Brain microvascular endothelial cell (primary cell): Measurements from ENCODE around the gene MOB1A.

Source experiments
- DNase-seq: peaks from one replicate; pipeline ENCODE4 v3.0.0-alpha.2; 2020
- H3K27ac ChIP-seq: fragments of 250-450 bp; sonication (Bioruptor Pico); 2 replicates; pipeline ENCODE4 v1.5.1; 2020; ENCODE audit warnings: mild to moderate bottlenecking, moderate library complexity
- H3K27me3 ChIP-seq: fragments of 250-450 bp; sonication (Bioruptor Pico); replicated peaks from 2 replicates; pipeline ENCODE4 v1.5.1; 2020; ENCODE audit warnings: mild to moderate bottlenecking
- H3K36me3 ChIP-seq: fragments of 250-450 bp; sonication (Bioruptor Pico); replicated peaks from 2 replicates; pipeline ENCODE4 v1.5.1; 2020; ENCODE audit warnings: mild to moderate bottlenecking
- H3K4me3 ChIP-seq: 2 replicates; pipeline ENCODE4 v1.5.1; 2011; ENCODE audit warnings: low read depth, mild to moderate bottlenecking, control low read depth, low read length, moderate library complexity
- in situ Hi-C: cut with HindIII; loops from 2 replicates; pipeline ENCODE4 v1.10.0; 2017; ENCODE audit warnings: low sequenced_read_pairs, low pct_ligation_motif_present
- TF ChIP-seq, protein P1 (sequence below): IDR thresholded peaks from 2 replicates; pipeline ENCODE4 v1.5.1; 2011; ENCODE audit warnings: low read depth, mild to moderate bottlenecking, moderate library complexity, low read length, control low read depth, inconsistent platforms; ENCODE audit errors: missing control alignments

Gene MOB1A

GRCh38 chr2:74178211-74179062 is at the start of gene MOB1A:
Gene MOB1A, minus strand, starts transcription at chr2:74178879. Its CDS starts 205 bp downstream, at chr2:74178674.
- in situ Hi-C loops, result no loop called here
- peak; percentile 97 for DNase-seq
- H3K27ac ChIP-seq, result peak within 1 kb of the TSS; percentile 73
- no peaks in the 10 kb centered on the region for H3K27me3 ChIP-seq
- TF ChIP-seq, protein P1, sequence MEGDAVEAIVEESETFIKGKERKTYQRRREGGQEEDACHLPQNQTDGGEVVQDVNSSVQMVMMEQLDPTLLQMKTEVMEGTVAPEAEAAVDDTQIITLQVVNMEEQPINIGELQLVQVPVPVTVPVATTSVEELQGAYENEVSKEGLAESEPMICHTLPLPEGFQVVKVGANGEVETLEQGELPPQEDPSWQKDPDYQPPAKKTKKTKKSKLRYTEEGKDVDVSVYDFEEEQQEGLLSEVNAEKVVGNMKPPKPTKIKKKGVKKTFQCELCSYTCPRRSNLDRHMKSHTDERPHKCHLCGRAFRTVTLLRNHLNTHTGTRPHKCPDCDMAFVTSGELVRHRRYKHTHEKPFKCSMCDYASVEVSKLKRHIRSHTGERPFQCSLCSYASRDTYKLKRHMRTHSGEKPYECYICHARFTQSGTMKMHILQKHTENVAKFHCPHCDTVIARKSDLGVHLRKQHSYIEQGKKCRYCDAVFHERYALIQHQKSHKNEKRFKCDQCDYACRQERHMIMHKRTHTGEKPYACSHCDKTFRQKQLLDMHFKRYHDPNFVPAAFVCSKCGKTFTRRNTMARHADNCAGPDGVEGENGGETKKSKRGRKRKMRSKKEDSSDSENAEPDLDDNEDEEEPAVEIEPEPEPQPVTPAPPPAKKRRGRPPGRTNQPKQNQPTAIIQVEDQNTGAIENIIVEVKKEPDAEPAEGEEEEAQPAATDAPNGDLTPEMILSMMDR, result no peak
- H3K36me3 ChIP-seq, result no peaks in the 10 kb centered on the region
- peak within 1 kb of the TSS; percentile 61 for H3K4me3 ChIP-seq

DNA sequence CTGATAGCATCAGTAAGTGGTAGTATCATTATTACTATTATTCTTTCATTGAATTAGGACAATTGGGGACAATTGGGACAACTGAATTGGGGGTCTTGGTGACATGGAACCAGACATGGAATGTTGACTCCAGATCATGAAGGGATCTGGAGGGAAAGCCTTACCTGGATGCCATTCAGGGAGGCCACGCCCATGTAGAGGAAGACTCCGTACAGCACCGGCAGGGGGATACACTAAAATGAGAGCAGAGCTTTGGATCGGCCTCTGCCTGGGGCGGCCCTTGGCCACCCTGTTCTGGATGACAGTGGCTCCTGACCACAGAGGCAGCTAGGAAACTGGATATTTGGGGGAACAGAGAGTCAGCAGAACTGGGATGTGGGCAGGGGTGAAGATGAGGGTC is 49.0 kb upstream of the MOB1A start:
- no peaks in the 10 kb centered on the region for H3K27me3 ChIP-seq
- H3K4me3 ChIP-seq, result no peak overlapping the region
- no peak for DNase-seq
- TF ChIP-seq, protein P1, result no peak
- in situ Hi-C loops, result no loop called here
- no peaks in the 10 kb centered on the region for H3K36me3 ChIP-seq
- H3K27ac ChIP-seq, result no peak overlapping the region

- Histone ChIP-seq H3K27me3 (no peaks in the 10 kb centered on the region), H3K4me3 (no peak overlapping the region), H3K27ac (no peak overlapping the region), H3K36me3 (no peaks in the 10 kb centered on the region)
- TF ChIP-seq, protein P1, result no peak
- DNase-seq, result no peak
- in situ Hi-C loops, result no loop called here
These were observed 48.1 kb upstream of the MOB1A start for GRCh38 chr2:74226648-74227213.

DNA sequence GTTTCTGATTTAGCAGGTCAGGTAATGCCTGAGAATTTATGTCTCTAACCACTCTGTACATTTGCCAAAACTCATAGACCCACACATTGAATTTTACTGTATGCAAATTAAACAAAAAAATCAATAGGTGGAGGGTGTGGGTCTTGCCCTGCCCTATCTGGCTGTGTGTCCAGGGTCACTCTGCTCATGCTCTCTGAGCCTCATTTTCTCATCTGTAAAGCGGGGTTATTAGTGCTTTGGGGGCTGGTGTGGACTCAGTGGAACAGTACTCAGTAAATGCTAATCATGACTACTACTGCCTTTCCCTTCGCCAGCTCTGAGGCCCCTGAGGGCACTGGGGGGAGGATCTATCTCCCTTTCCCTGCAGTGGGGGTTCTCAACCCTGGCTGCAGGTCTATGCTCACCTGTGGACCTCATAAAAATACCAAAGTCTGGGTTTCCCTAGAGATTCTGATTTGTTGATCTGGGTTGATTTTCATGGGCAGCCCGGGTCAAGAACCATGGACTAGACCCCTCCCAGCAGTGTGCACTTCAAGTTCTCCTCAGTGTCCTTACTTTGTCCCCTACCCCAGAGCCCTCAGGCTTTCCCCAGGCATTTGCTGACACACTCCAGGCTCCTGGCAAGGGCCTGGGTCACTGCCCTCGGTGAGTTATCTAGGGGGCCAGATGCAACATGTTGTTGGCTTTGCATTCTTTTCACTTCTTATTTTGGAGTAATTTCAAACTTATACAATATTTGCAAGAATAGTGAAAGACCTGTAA is 47.2 kb upstream of the MOB1A start:
- Histone ChIP-seq H3K36me3 (no peaks in the 10 kb centered on the region), H3K4me3 (no peak overlapping the region), H3K27me3 (no peaks in the 10 kb centered on the region), H3K27ac (no peak overlapping the region)
- in situ Hi-C loops, result no loop called here
- no peak for DNase-seq
- TF ChIP-seq, protein P1, result no peak

- H3K36me3 ChIP-seq, result peaks cover 2% of the 10 kb centered on the region
- DNase-seq, result no peak
- TF ChIP-seq, protein P1, result no peak
- no peaks in the 10 kb centered on the region for H3K27me3 ChIP-seq
- in situ Hi-C loops, result no loop called here
- H3K27ac ChIP-seq, result no peak overlapping the region
- H3K4me3 ChIP-seq, result no peak overlapping the region
These were observed 45.5 kb upstream of the MOB1A start for GRCh38 chr2:74223941-74224770.
